NCI-H774 (cell line): ENCODE results near the gene MBD4.
A peak's percentile ranks its signal among the peaks of the same experiment; 100 is the strongest.
"Not testable (repeated sequence)": the region's sequence is repeated elsewhere in the genome, so short reads cannot be mapped to it uniquely, and the experiment has no call there.

ENCODE experiments used
- DNase-seq: peaks from one replicate; lab custom pipeline; 2025; lab: John Stamatoyannopoulos, UW

Gene MBD4

DNA sequence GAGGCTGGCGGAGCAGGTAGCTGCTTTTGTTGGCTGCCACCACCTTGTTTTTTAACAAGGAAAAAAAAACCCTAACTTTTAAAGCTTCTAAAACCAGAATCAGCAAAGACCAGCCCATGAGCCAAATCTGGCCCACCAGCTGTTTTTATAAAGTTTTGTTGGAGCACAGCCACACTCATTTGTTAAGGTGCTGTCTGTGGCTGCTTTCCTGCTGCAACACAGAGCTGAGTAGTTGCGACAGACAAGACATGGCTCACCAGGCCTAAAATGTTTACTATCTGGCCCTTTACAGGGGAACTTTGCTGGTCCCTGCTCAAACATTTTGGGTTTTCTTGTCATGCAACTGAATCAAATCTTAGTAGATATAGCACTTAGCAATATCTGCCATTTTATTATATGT is 30.2 kb downstream of the MBD4 start:
- DNase-seq, result no peak

- no peak for DNase-seq
Observed at GRCh38 chr3:129404610-129405009, 35.1 kb downstream of the MBD4 start.

GRCh38 chr3:129404130-129404529 is 35.6 kb downstream of the MBD4 start:
- DNase-seq, result no peak

- DNase-seq, result no peak
Observed at GRCh38 chr3:129403450-129403849, 36.3 kb downstream of the MBD4 start.

DNA sequence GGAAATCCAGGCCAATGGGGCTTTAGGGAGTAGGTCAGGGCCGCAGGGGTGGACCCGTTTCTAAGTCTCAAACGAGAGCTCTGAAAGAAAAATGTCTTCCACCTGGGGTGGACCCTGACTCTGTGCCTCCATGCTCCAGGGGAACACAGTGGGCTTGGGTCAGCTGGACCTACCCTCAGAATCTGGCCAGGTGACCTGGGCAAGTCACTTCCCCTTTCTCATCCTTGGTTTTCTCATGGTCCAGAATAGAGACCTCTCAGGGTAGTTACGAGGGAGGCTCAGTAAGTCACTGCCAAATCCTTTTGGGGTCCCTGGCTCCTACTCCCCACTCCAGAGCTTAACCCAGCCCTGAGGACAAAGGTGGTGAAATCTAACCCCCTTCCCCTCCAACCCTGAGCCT is 37.1 kb downstream of the MBD4 start:
- DNase-seq, result no peak

- no peak for DNase-seq
Observed at GRCh38 chr3:129402210-129402609, 37.5 kb downstream of the MBD4 start.

DNA sequence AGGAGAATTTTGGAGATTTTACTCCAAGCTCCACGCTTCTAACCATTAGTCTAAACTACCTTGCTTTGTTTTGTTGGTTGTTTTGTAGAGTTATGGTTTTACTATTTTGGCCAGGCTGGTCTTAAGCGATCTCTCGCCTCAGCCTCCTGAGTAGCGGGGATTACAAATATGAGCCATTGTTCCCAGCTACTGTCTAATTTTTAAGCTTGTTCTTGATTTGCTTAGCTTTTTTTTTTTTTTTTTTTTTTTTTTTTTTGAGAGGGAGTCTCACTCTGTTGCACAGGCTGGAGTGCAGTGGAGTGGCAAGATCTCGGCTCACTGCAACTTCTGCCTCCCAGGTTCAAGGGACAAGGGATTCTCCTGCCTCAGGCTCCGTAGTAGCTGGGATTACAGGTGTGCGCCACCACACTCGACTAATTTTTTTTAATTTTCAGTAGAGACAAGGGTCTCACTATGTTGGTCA is 39.8 kb downstream of the MBD4 start:
- peak; percentile 61 for DNase-seq

GRCh38 chr3:129399145-129399894 is 40.4 kb downstream of the MBD4 start:
- peak; percentile 95 for DNase-seq

DNA sequence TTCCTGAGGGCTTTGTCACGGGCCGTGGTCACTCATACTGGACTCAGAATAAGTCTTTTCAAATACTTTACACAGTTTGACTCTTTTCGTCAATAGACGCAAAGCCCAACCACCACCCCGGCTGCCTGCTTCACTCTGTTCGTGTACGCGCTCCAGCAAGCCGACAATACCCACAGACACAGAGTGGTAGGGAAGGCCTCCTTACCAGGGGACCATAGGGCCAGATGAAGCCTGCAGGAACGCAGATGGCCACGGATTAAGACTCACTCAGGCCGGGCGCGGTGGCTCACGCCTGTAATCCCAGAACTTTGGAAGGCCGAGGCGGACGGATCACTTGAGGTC is 41.0 kb downstream of the MBD4 start:
- no peak for DNase-seq

DNA sequence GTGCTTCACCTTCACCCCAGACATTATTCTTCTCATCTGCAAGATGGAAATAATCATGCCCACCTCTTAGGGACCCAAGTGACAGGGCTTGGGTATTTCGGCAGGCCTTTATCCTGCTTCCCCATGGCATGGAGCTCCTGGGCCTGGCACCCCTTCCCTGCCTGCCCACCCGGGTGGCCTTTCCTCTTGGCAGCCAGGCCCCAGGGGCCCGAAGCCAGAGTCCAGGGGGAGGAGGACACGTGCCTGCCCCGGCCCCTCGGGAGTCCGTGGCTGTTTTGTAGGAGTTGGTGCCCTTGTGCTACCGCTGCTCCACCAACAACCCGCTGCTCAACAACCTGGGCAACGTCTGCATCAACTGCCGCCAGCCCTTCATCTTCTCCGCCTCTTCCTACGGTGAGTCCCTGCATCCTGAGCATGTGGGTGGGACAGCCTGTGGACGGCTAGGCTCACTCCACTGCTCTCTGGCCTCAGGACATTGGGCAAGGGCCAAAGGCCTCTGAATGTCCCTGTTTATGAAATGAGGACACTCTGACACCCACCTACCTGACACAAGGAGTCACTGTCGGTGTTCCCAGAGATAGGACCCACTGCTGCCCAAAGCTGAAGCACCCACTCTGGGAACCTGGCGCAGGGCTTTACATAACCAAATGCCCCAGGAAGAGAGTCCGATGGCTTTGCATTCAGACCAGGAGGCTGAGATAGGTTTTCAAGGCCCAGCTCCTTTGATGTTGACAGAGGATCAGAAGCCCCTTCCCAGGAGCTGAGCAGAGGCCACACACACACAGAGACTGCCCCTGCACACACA is 45.8 kb downstream of the MBD4 start:
- not testable (repeated sequence) for DNase-seq

GRCh38 chr3:129393271-129393670 is 46.5 kb downstream of the MBD4 start:
- no peak for DNase-seq

DNA sequence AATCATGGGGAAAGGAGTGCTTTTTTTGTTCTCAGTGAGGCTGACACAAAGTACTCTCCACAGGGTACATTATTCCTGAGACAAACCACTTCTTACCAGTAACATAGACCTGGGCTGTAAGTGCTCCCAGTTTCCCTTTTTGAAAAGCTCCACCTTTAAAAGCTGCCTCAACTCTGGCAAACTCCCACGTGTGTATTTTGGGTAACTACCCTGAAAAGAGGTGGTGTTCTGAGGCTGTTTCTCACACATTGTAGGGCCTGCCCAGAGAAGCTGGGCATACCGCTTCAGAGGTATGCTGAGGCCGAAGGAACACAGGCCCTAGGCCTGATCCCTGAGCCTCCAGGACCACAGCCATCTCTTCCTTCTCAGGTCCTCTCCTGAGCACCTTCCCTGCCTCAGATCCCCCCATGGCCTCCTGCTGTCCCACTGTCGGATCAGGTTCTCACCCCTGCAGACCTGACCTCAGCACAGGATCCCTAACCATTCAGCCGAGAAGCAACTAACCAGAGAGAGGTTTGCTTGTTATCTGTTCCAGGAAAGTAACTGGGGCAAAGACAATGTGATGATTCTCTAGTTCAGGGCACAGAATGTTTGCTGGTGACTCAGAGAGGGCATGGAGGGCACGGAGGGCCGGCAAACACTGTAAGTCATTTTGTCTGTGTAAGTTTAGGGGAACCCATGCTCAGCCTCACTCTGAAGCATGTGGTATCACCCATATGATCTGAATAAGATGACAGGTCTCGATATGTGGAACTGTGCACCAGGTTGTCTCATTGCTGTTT is 47.5 kb downstream of the MBD4 start:
- DNase-seq, result not testable (repeated sequence)

DNA sequence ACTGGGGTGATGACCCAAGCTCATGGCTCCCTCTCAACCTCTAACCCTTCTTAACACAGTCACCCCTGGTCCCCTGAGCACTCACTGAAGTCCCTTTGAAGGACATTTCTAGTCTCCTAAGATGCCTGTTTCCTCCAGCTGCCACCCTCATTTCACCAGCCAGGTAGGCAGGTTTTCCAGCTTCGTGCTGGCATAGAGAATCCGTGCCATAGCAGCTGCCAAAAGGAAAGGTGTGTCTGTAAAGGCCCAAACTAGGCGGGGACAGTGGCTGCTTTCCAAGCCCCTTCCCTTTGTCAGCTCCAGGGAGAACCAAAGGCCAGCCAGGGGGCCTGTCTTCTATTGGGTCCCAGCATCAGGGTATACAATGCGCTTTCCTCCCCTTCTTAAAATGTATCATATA is 48.2 kb downstream of the MBD4 start:
- DNase-seq, result not testable (repeated sequence)

GRCh38 chr3:129389572-129389937 is 50.2 kb downstream of the MBD4 start:
- DNase-seq, result no peak

GRCh38 chr3:129388791-129389571 is 50.8 kb downstream of the MBD4 start:
- DNase-seq, result not testable (repeated sequence)

- no peak for DNase-seq
Observed at GRCh38 chr3:129387487-129387886, 52.3 kb downstream of the MBD4 start.

- DNase-seq, result no peak
Observed at GRCh38 chr3:129386984-129387383, 52.8 kb downstream of the MBD4 start.

DNA sequence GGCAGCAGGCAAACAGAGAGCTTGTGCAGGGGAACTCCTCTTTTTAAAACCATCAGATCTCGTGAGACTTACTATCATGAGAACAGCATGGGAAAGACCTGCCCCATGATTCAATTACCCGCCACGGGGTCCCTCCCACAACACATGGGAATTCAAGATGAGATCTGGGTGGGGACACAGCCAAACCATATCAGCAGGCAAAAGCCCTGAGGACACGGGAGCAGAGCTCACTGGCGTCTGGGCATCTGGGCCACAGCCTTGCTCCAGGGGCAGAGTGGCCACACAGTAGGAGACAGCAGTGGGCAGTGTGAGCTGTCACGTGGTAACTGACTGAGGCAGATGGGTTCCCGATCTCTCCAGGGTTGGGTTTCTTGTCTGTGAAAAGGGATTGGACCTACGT is 54.2 kb downstream of the MBD4 start:
- not testable (repeated sequence) for DNase-seq

DNA sequence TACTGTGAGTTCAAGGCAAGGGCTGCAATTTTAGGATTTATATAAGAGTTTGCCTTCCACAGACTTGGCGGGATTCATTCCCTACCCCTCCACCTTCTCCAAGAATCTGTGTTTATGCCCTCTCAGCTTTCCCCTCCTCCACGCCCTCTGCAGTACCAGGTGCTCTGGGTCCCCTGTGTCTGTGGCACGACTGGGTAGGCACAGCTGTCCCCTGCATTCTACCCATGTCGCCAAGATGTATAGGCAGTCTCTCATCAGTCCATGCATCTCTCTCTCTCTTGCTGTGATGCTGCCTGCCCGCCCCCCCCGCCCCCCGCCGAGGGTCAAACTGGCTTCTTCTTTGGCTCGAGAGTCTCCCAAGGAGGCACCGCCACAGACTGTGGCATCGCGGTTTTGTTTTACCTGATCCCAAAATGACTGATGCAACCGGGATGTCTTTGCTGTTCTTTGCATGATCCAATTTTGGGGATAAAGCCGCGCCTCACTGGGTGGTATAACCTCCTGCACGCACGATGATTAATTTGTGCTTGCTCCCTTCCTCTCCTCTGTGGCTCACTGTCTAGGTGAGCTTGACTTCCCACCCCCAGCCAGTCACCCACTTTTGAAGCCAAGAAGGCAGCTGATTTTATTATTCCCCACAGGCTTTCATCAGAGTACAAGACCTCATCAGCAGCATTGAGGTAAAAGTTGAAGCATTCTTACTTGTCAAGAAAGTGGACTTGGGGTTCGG is 55.0 kb downstream of the MBD4 start:
- DNase-seq, result no peak

DNA sequence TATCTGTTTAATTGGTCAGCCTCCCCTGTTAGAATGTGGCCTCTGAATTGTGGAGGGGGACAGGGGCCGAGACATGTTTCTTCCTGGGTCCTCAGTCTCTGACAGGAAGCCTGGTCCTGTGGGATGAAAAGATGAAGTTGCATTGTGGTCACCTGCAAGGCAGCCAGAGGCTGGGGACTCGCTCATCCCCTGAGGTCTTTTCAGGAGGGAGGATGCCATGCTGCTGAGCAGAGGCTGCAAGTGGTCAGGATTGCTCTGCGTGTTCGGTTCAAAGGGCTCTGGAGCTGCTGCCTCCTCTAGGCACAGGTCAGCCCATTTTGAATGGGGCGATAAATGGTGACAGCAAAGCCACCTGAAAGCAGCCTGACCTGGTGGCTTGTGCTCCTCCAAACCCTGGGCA is 55.6 kb downstream of the MBD4 start:
- DNase-seq, result not testable (repeated sequence)

GRCh38 chr3:129383292-129383860 is 56.4 kb downstream of the MBD4 start:
- peak; percentile 8 for DNase-seq
